GM12878 (cell line): ENCODE data around the gene TTC1. TPM values are rescaled to one million over a fixed set of nuclear protein-coding genes. Genes with fewer than 3 reads are reported as not detected.

Source experiments
- ATAC-seq: fragments of 200-7000 bp; cut with Tn5 transposase; 3 replicates; pipeline ENCODE4 v1.9.1; 2020; ENCODE audit warnings: mild to moderate bottlenecking, moderate library complexity
- BruUV-seq: library from RNA; stranded (reverse); fragments of 400-500 nt; replicated peaks from 2 replicates; lab custom pipeline; 2021; lab: Mats Ljungman, UMichigan
- CTCF ChIA-PET: fragments of 300-600 bp; sonication (Branson Sonifier 250); formaldehyde crosslinking; extraction: SDS; loops from one replicate; lab custom pipeline; 2021; ENCODE audit warnings: inconsistent platforms; lab: Yijun Ruan, JAX
- POLR2A ChIA-PET: fragments of 350-600 bp; formaldehyde crosslinking; extraction: SDS; loops from one replicate; lab custom pipeline; 2021; ENCODE audit warnings: inconsistent platforms; lab: Charles Lee
- RAD21 ChIA-PET: fragments of 300-600 bp; sonication (Branson Sonifier 250); formaldehyde crosslinking; loops from one replicate; lab custom pipeline; 2023; ENCODE audit warnings: antibody characterized with exemption; ENCODE audit not compliant: unreplicated experiment; lab: Charles Lee
- SMC1A ChIA-PET: fragments of 300-600 bp; sonication (Branson Sonifier 250); formaldehyde crosslinking; loops from one replicate; lab custom pipeline; 2023; ENCODE audit not compliant: unreplicated experiment, uncharacterized antibody; lab: Charles Lee
- DNase-seq: peaks from one replicate; pipeline ENCODE4 v3.0.0-alpha.2; 2011; ENCODE audit warnings: low read depth, low spot score
- FAIRE-seq: peaks from 3 replicates; lab custom pipeline; 2011; peaks lifted over from hg19 to GRCh38; lab: Jason Lieb, UNC
- H2AFZ ChIP-seq: 2 replicates; pipeline ENCODE4 v1.6.0; 2011; ENCODE audit warnings: low read depth, low read length, control low read depth; ENCODE audit not compliant: control insufficient read depth
- H3K27ac ChIP-seq: 2 replicates; pipeline ENCODE4 v1.5.1; 2011; ENCODE audit warnings: control low read depth; ENCODE audit not compliant: control insufficient read depth, insufficient read depth
- H3K27me3 ChIP-seq, 2 experiments: replicated peaks in 1 of 2; 2 replicates each; pipeline versions ENCODE4 v1.6.0 to v1.6.1; 2011; ENCODE audit warnings: low read length in 1 of 2; ENCODE audit not compliant: control insufficient read depth in 2 of 2, insufficient read depth in 2 of 2
- H3K36me3 ChIP-seq, 2 experiments: 2 replicates each; pipeline ENCODE4 v1.5.1; 2011; ENCODE audit warnings: low read length in 1 of 2; ENCODE audit not compliant: control insufficient read depth in 2 of 2, insufficient read depth in 2 of 2
- H3K4me1 ChIP-seq: 2 replicates; pipeline ENCODE4 v1.6.1; 2011; ENCODE audit warnings: mild to moderate bottlenecking, low read length, moderate library complexity, mixed read lengths; ENCODE audit not compliant: control insufficient read depth, insufficient read depth
- H3K4me2 ChIP-seq: 2 replicates; pipeline ENCODE4 v1.6.0; 2011; ENCODE audit warnings: control low read depth; ENCODE audit not compliant: control insufficient read depth, insufficient read depth
- H3K4me3 ChIP-seq: fragments of 200-600 bp; sonication (generic); 2 replicates; pipeline ENCODE4 v1.5.1; 2016
- H3K79me2 ChIP-seq: 2 replicates; pipeline ENCODE4 v1.6.0; 2011; ENCODE audit warnings: low read length; ENCODE audit not compliant: control insufficient read depth, insufficient read depth
- H3K9ac ChIP-seq: 2 replicates; pipeline ENCODE4 v1.8.0; 2011; ENCODE audit warnings: low read length, control low read depth, mixed read lengths; ENCODE audit not compliant: control insufficient read depth, insufficient read depth
- H3K9me3 ChIP-seq: replicated peaks from 3 replicates; pipeline ENCODE4 v1.5.1; 2011; ENCODE audit warnings: mild to moderate bottlenecking, low read length; ENCODE audit not compliant: control insufficient read depth, insufficient read depth
- H4K20me1 ChIP-seq: 2 replicates; pipeline ENCODE4 v1.6.0; 2011; ENCODE audit not compliant: control insufficient read depth, insufficient read depth
- BMI1 ChIP-seq: fragments of 450-650 bp; IDR thresholded peaks from 2 replicates; pipeline ENCODE4 v1.6.1; 2016; ENCODE audit warnings: mild to moderate bottlenecking, moderate library complexity, borderline replicate concordance
- CREM ChIP-seq: IDR thresholded peaks from 2 replicates; pipeline ENCODE4 v1.6.1; 2014; ENCODE audit warnings: antibody characterized with exemption, low read depth
- GATAD2B ChIP-seq: fragments of 450-650 bp; conservative IDR thresholded peaks from 2 replicates; pipeline ENCODE4 v1.6.1; 2017; ENCODE audit warnings: low read depth, mild to moderate bottlenecking, moderate library complexity
- HDGF ChIP-seq: fragments of 450-650 bp; IDR thresholded peaks from 2 replicates; pipeline ENCODE4 v1.6.1; 2016; ENCODE audit warnings: antibody characterized with exemption
- JUND ChIP-seq: IDR thresholded peaks from 2 replicates; pipeline ENCODE4 v1.6.1; 2012; ENCODE audit warnings: low read depth, mild to moderate bottlenecking, low read length, improper control_type of control experiment, moderate library complexity
- KAT2A ChIP-seq: conservative IDR thresholded peaks from 2 replicates; pipeline ENCODE4 v1.6.1; 2011; ENCODE audit warnings: low read depth, low read length; ENCODE audit not compliant: control insufficient read depth
- LARP7 ChIP-seq: fragments of 450-650 bp; IDR thresholded peaks from 2 replicates; pipeline ENCODE4 v1.6.1; 2017; ENCODE audit warnings: mild to moderate bottlenecking
- MEF2B ChIP-seq: fragments of 450-650 bp; IDR thresholded peaks from 2 replicates; pipeline ENCODE4 v1.6.1; 2018; ENCODE audit warnings: mild to moderate bottlenecking, moderate library complexity; ENCODE audit not compliant: partially characterized antibody, poor library complexity, severe bottlenecking
- NR2C1 ChIP-seq: fragments of 450-650 bp; IDR thresholded peaks from 2 replicates; pipeline ENCODE4 v1.6.1; 2017; ENCODE audit warnings: antibody characterized with exemption, mild to moderate bottlenecking, moderate library complexity
- NRF1 ChIP-seq: conservative IDR thresholded peaks from 2 replicates; pipeline ENCODE4 v1.6.1; 2011; ENCODE audit warnings: mild to moderate bottlenecking, low read depth, low read length, improper control_type of control experiment
- RFX5 ChIP-seq: IDR thresholded peaks from 2 replicates; pipeline ENCODE4 v1.6.1; 2011; ENCODE audit warnings: low read depth, low read length, improper control_type of control experiment
- WRNIP1 ChIP-seq: IDR thresholded peaks from 2 replicates; pipeline ENCODE4 v1.6.1; 2011; ENCODE audit warnings: low read depth, low read length, improper control_type of control experiment, borderline replicate concordance
- ZNF207 ChIP-seq: fragments of 450-650 bp; IDR thresholded peaks from 2 replicates; pipeline ENCODE4 v1.6.1; 2014; ENCODE audit warnings: antibody characterized with exemption, mild to moderate bottlenecking, borderline replicate concordance
- ZZZ3 ChIP-seq: IDR thresholded peaks from 2 replicates; pipeline ENCODE4 v1.6.1; 2011; ENCODE audit warnings: low read depth; ENCODE audit not compliant: control insufficient read depth, insufficient read length
- WGBS: methylation state at CpG from one replicate; pipeline ENCODE4 v1.1.6; 2016; ENCODE audit warnings: low lambda C conversion rate; ENCODE audit not compliant: insufficient replicate concordance, insufficient coverage; ENCODE audit errors: missing lambda C conversion rate; 5-methylcytosine and 5-hydroxymethylcytosine counted together
- in situ Hi-C: fragments of 300-500 bp; cut with MboI; formaldehyde crosslinking; loops from 9 replicates; pipeline ENCODE4 v1.14.3; 2018; ENCODE audit warnings: mixed read lengths
- intact Hi-C: fragments of 100-400 bp; cut with micrococcal nuclease; formaldehyde crosslinking; loops from one replicate; pipeline ENCODE4 v1.14.2; 2022; ENCODE audit not compliant: unreplicated experiment
- polyA plus RNA-seq, 11 experiments: library from polyadenylated mRNA; depleted of rRNA in 4 of 11; unstranded in 6 of 11; stranded (reverse) in 5 of 11; fragments of >200 nt; fragmentation: Nextera tagmentation in 4 of 11; fragmentation: Illumina TruSeq in 1 of 11; extraction: Ambion mirVana in 4 of 11; extraction: Trizol in 1 of 11; gene quantifications; 1 replicate in 1 of 11; 2 replicates in 10 of 11; pipeline versions ENCODE4 v1.2.1 to v1.2.3, GENCODE V29; 2011 to 2016; ENCODE audit warnings: inconsistent platforms in 2 of 11, missing spikeins in 2 of 11, low read depth in 1 of 11
- total RNA-seq, 4 experiments: library from RNA; depleted of rRNA in 3 of 4; stranded (reverse); fragments of >200 nt in 3 of 4; fragmentation: Illumina TruSeq in 1 of 4; extraction: Trizol in 1 of 4; gene quantifications; 2 replicates each; pipeline versions ENCODE4 v1.2.1 to v1.2.3, GENCODE V29; 2013 to 2021
- TF ChIP-seq, protein P1 (sequence below): fragments of 450-650 bp; IDR thresholded peaks from 2 replicates; pipeline ENCODE4 v1.6.1; 2017; ENCODE audit warnings: borderline replicate concordance
- TF ChIP-seq, protein P2 (sequence below): fragments of 450-650 bp; IDR thresholded peaks from 2 replicates; pipeline ENCODE4 v1.6.1; 2017; ENCODE audit warnings: low read depth, mild to moderate bottlenecking, moderate library complexity
- TF ChIP-seq, protein P3 (sequence below): fragments of 450-650 bp; formaldehyde crosslinking; IDR thresholded peaks from 2 replicates; pipeline ENCODE4 v1.4.0; 2020; ENCODE audit warnings: mild to moderate bottlenecking, moderate library complexity

TTC1 gene
- total and polyA plus RNA-seq, 10 of the 15 experiments (the other 5 are each of a cell fraction or from before 2014, with no cell fraction given): 46.6 to 160 (median 92.3) TPM

DNA sequence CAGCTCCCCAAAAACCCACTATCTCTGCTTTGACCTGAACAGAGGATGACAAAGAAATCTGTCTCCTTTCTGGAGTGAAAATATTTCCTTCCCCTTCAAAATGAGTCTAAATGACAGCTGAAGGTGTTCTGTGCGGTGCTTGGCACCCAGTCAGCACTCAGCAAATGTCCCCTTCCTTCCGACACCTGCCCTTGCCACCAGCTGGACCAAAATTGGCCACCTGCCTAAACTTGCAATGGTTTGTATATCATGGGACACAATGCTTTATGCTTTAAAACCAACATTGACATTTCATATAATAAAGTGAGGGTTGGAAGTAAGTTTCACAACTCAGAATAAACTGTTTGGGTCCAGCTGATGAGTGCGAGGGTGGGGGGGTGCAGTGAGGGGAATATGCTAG lies 7.5 kb upstream of the TTC1 start (continued):
- TF ChIP-seq JUND (no peak), WRNIP1 (no peak), NRF1 (no peak)
- TF ChIP-seq, protein P1, sequence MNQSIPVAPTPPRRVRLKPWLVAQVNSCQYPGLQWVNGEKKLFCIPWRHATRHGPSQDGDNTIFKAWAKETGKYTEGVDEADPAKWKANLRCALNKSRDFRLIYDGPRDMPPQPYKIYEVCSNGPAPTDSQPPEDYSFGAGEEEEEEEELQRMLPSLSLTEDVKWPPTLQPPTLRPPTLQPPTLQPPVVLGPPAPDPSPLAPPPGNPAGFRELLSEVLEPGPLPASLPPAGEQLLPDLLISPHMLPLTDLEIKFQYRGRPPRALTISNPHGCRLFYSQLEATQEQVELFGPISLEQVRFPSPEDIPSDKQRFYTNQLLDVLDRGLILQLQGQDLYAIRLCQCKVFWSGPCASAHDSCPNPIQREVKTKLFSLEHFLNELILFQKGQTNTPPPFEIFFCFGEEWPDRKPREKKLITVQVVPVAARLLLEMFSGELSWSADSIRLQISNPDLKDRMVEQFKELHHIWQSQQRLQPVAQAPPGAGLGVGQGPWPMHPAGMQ: no peak

DNA sequence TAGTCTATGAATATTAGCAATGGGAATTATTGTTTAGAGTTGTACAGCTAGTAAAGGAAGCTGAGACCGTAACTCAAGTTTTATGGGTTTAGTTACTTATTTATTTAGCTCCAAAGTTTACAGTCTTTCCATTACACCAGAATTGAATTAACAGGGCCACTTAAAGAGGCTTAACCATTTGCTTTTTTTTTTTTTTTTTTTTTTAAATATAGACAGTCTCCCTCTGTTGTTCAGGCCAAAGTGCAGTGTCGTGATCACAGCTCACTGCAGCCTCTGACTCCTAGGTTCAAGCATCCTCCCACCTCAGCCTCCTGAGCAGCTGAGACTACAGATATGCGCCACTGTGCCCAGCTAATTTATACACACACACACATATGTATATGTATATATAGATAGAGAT lies 1.4 kb upstream of the TTC1 start:
- WGBS: 79% methylated on average over 3 of the region's 3 CpGs
- in situ Hi-C loops: no loop called here
- H2AFZ ChIP-seq: no peak overlapping the region
- no peaks in the 10 kb centered on the region for H4K20me1 ChIP-seq
- H3K9me3 ChIP-seq: no peaks in the 10 kb centered on the region
- no peak for DNase-seq
- BruUV-seq: no TSS peak
- no peak overlapping the region for H3K4me2 ChIP-seq
- no peak for FAIRE-seq
- H3K4me3 ChIP-seq: no peak overlapping the region
- no peaks in the 10 kb centered on the region for H3K4me1 ChIP-seq
- ATAC-seq: no peak
- H3K36me3 ChIP-seq: no peaks in the 10 kb centered on the region
- ChIA-PET CTCF (interaction anchor here (0.7 to 7.3 kb wide), 3 partner anchors 9 to 675 kb away, joined by 3 to 63 read pairs (median 3); no protein-coding TSS in a partner anchor), SMC1A (interaction anchor here (0.6 to 1.2 kb wide), 3 partner anchors 9 to 14 kb away, joined by 3 to 4 read pairs (median 3); no protein-coding TSS in a partner anchor), RAD21 (interaction anchor here (0.6 to 1.4 kb wide), 3 partner anchors 14 to 738 kb away, joined by 3 to 4 read pairs (median 4); no protein-coding TSS in a partner anchor), POLR2A (interaction anchor here (0.7 kb wide), 1 partner anchor 49 kb away, joined by 4 read pairs; no protein-coding TSS in a partner anchor)
- no peak overlapping the region for H3K27ac ChIP-seq
- no peaks in the 10 kb centered on the region for H3K27me3 ChIP-seq
- H3K9ac ChIP-seq: no peak overlapping the region
- H3K79me2 ChIP-seq: peaks cover 28% of the 10 kb centered on the region
- intact Hi-C loops: no loop called here
- TF ChIP-seq KAT2A: no peak
- no peak for TF ChIP-seq NR2C1
- TF ChIP-seq RFX5: no peak
- TF ChIP-seq ZNF207: no peak
- no peak for TF ChIP-seq BMI1
- no peak for TF ChIP-seq CREM
- no peak for TF ChIP-seq GATAD2B
- TF ChIP-seq HDGF: no peak
- TF ChIP-seq, protein P2, sequence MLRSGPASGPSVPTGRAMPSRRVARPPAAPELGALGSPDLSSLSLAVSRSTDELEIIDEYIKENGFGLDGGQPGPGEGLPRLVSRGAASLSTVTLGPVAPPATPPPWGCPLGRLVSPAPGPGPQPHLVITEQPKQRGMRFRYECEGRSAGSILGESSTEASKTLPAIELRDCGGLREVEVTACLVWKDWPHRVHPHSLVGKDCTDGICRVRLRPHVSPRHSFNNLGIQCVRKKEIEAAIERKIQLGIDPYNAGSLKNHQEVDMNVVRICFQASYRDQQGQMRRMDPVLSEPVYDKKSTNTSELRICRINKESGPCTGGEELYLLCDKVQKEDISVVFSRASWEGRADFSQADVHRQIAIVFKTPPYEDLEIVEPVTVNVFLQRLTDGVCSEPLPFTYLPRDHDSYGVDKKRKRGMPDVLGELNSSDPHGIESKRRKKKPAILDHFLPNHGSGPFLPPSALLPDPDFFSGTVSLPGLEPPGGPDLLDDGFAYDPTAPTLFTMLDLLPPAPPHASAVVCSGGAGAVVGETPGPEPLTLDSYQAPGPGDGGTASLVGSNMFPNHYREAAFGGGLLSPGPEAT: no peak
- no peak for TF ChIP-seq MEF2B
- TF ChIP-seq, protein P3, sequence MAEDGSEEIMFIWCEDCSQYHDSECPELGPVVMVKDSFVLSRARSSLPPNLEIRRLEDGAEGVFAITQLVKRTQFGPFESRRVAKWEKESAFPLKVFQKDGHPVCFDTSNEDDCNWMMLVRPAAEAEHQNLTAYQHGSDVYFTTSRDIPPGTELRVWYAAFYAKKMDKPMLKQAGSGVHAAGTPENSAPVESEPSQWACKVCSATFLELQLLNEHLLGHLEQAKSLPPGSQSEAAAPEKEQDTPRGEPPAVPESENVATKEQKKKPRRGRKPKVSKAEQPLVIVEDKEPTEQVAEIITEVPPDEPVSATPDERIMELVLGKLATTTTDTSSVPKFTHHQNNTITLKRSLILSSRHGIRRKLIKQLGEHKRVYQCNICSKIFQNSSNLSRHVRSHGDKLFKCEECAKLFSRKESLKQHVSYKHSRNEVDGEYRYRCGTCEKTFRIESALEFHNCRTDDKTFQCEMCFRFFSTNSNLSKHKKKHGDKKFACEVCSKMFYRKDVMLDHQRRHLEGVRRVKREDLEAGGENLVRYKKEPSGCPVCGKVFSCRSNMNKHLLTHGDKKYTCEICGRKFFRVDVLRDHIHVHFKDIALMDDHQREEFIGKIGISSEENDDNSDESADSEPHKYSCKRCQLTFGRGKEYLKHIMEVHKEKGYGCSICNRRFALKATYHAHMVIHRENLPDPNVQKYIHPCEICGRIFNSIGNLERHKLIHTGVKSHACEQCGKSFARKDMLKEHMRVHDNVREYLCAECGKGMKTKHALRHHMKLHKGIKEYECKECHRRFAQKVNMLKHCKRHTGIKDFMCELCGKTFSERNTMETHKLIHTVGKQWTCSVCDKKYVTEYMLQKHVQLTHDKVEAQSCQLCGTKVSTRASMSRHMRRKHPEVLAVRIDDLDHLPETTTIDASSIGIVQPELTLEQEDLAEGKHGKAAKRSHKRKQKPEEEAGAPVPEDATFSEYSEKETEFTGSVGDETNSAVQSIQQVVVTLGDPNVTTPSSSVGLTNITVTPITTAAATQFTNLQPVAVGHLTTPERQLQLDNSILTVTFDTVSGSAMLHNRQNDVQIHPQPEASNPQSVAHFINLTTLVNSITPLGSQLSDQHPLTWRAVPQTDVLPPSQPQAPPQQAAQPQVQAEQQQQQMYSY (CRISPR knock-in tag): no peak
- TF ChIP-seq ZZZ3: no peak
- no peak for TF ChIP-seq LARP7
